Measurements from ENCODE around the gene DPYSL4.

DPYSL4 gene

GRCh38 chr10:132162021-132162531 lies 24.7 kb upstream of the DPYSL4 start:
- H3K27ac ChIP-seq (ENCODE audit: low read depth, low read length), result no peak overlapping the region
- H3K36me3 ChIP-seq (ENCODE audit: control insufficient read depth, insufficient read depth, low read length), result no peaks in the 10 kb centered on the region
- no peaks in the 10 kb centered on the region for H3K27me3 ChIP-seq (ENCODE audit: control insufficient read depth, insufficient read depth, low read length)
- H3K4me3 ChIP-seq (ENCODE audit: low read length), result no peak overlapping the region
- no peak overlapping the region for H3K9ac ChIP-seq (ENCODE audit: low read length)
- H3K4me1 ChIP-seq (ENCODE audit: control insufficient read depth, insufficient read depth, low read length), result no peaks in the 10 kb centered on the region

- no peaks in the 10 kb centered on the region for H3K27me3 ChIP-seq (ENCODE audit: control insufficient read depth, insufficient read depth, low read length)
- H3K27ac ChIP-seq (ENCODE audit: low read depth, low read length), result no peak overlapping the region
- H3K36me3 ChIP-seq (ENCODE audit: control insufficient read depth, insufficient read depth, low read length), result no peaks in the 10 kb centered on the region
- H3K9ac ChIP-seq (ENCODE audit: low read length), result no peak overlapping the region
- H3K4me3 ChIP-seq (ENCODE audit: low read length), result no peak overlapping the region
- no peaks in the 10 kb centered on the region for H3K4me1 ChIP-seq (ENCODE audit: control insufficient read depth, insufficient read depth, low read length)
Measured at GRCh38 chr10:132162590-132163277, 24.0 kb upstream of the DPYSL4 start.

- no peaks in the 10 kb centered on the region for H3K4me1 ChIP-seq (ENCODE audit: control insufficient read depth, insufficient read depth, low read length)
- no peak overlapping the region for H3K27ac ChIP-seq (ENCODE audit: low read depth, low read length)
- no peak overlapping the region for H3K9ac ChIP-seq (ENCODE audit: low read length)
- H3K4me3 ChIP-seq (ENCODE audit: low read length), result no peak overlapping the region
- H3K27me3 ChIP-seq (ENCODE audit: control insufficient read depth, insufficient read depth, low read length), result no peaks in the 10 kb centered on the region
- no peaks in the 10 kb centered on the region for H3K36me3 ChIP-seq (ENCODE audit: control insufficient read depth, insufficient read depth, low read length)
Measured at GRCh38 chr10:132163278-132163765, 23.4 kb upstream of the DPYSL4 start.

GRCh38 chr10:132163826-132164515 lies 22.8 kb upstream of the DPYSL4 start:
- H3K4me1 ChIP-seq (ENCODE audit: control insufficient read depth, insufficient read depth, low read length), result no peaks in the 10 kb centered on the region
- H3K9ac ChIP-seq (ENCODE audit: low read length), result no peak overlapping the region
- H3K27me3 ChIP-seq (ENCODE audit: control insufficient read depth, insufficient read depth, low read length), result no peaks in the 10 kb centered on the region
- no peak overlapping the region for H3K4me3 ChIP-seq (ENCODE audit: low read length)
- no peaks in the 10 kb centered on the region for H3K36me3 ChIP-seq (ENCODE audit: control insufficient read depth, insufficient read depth, low read length)
- no peak overlapping the region for H3K27ac ChIP-seq (ENCODE audit: low read depth, low read length)

GRCh38 chr10:132164761-132165278 lies 21.9 kb upstream of the DPYSL4 start:
- Histone ChIP-seq H3K27ac (ENCODE audit: low read depth, low read length) (no peak overlapping the region), H3K4me1 (ENCODE audit: control insufficient read depth, insufficient read depth, low read length) (no peaks in the 10 kb centered on the region), H3K36me3 (ENCODE audit: control insufficient read depth, insufficient read depth, low read length) (no peaks in the 10 kb centered on the region), H3K27me3 (ENCODE audit: control insufficient read depth, insufficient read depth, low read length) (no peaks in the 10 kb centered on the region), H3K4me3 (ENCODE audit: low read length) (no peak overlapping the region), H3K9ac (ENCODE audit: low read length) (no peak overlapping the region)

- no peak overlapping the region for H3K4me3 ChIP-seq (ENCODE audit: low read length)
- H3K9ac ChIP-seq (ENCODE audit: low read length), result no peak overlapping the region
- H3K27ac ChIP-seq (ENCODE audit: low read depth, low read length), result no peak overlapping the region
- no peaks in the 10 kb centered on the region for H3K36me3 ChIP-seq (ENCODE audit: control insufficient read depth, insufficient read depth, low read length)
- no peaks in the 10 kb centered on the region for H3K4me1 ChIP-seq (ENCODE audit: control insufficient read depth, insufficient read depth, low read length)
- H3K27me3 ChIP-seq (ENCODE audit: control insufficient read depth, insufficient read depth, low read length), result no peaks in the 10 kb centered on the region
Measured at GRCh38 chr10:132165416-132165980, 21.2 kb upstream of the DPYSL4 start.

- H3K4me1 ChIP-seq (ENCODE audit: control insufficient read depth, insufficient read depth, low read length), result no peaks in the 10 kb centered on the region
- no peak overlapping the region for H3K4me3 ChIP-seq (ENCODE audit: low read length)
- no peak overlapping the region for H3K9ac ChIP-seq (ENCODE audit: low read length)
- no peaks in the 10 kb centered on the region for H3K27me3 ChIP-seq (ENCODE audit: control insufficient read depth, insufficient read depth, low read length)
- no peak overlapping the region for H3K27ac ChIP-seq (ENCODE audit: low read depth, low read length)
- no peaks in the 10 kb centered on the region for H3K36me3 ChIP-seq (ENCODE audit: control insufficient read depth, insufficient read depth, low read length)
Measured at GRCh38 chr10:132166216-132166950, 20.4 kb upstream of the DPYSL4 start.

- no peaks in the 10 kb centered on the region for H3K27me3 ChIP-seq (ENCODE audit: control insufficient read depth, insufficient read depth, low read length)
- H3K9ac ChIP-seq (ENCODE audit: low read length), result no peak overlapping the region
- no peak overlapping the region for H3K27ac ChIP-seq (ENCODE audit: low read depth, low read length)
- no peaks in the 10 kb centered on the region for H3K36me3 ChIP-seq (ENCODE audit: control insufficient read depth, insufficient read depth, low read length)
- H3K4me3 ChIP-seq (ENCODE audit: low read length), result no peak overlapping the region
- no peaks in the 10 kb centered on the region for H3K4me1 ChIP-seq (ENCODE audit: control insufficient read depth, insufficient read depth, low read length)
Measured at GRCh38 chr10:132167041-132167674, 19.6 kb upstream of the DPYSL4 start.

GRCh38 chr10:132167976-132168375 lies 18.8 kb upstream of the DPYSL4 start:
- Histone ChIP-seq H3K4me1 (ENCODE audit: control insufficient read depth, insufficient read depth, low read length) (no peaks in the 10 kb centered on the region), H3K9ac (ENCODE audit: low read length) (no peak overlapping the region), H3K36me3 (ENCODE audit: control insufficient read depth, insufficient read depth, low read length) (no peaks in the 10 kb centered on the region), H3K4me3 (ENCODE audit: low read length) (no peak overlapping the region), H3K27ac (ENCODE audit: low read depth, low read length) (no peak overlapping the region), H3K27me3 (ENCODE audit: control insufficient read depth, insufficient read depth, low read length) (no peaks in the 10 kb centered on the region)

GRCh38 chr10:132168571-132169030 lies 18.1 kb upstream of the DPYSL4 start:
- H3K27me3 ChIP-seq (ENCODE audit: control insufficient read depth, insufficient read depth, low read length), result no peaks in the 10 kb centered on the region
- no peak overlapping the region for H3K27ac ChIP-seq (ENCODE audit: low read depth, low read length)
- no peak overlapping the region for H3K4me3 ChIP-seq (ENCODE audit: low read length)
- no peak overlapping the region for H3K9ac ChIP-seq (ENCODE audit: low read length)
- H3K4me1 ChIP-seq (ENCODE audit: control insufficient read depth, insufficient read depth, low read length), result no peaks in the 10 kb centered on the region
- no peaks in the 10 kb centered on the region for H3K36me3 ChIP-seq (ENCODE audit: control insufficient read depth, insufficient read depth, low read length)

- Histone ChIP-seq H3K9ac (ENCODE audit: low read length) (no peak overlapping the region), H3K36me3 (ENCODE audit: control insufficient read depth, insufficient read depth, low read length) (no peaks in the 10 kb centered on the region), H3K27me3 (ENCODE audit: control insufficient read depth, insufficient read depth, low read length) (no peaks in the 10 kb centered on the region), H3K27ac (ENCODE audit: low read depth, low read length) (no peak overlapping the region), H3K4me1 (ENCODE audit: control insufficient read depth, insufficient read depth, low read length) (no peaks in the 10 kb centered on the region), H3K4me3 (ENCODE audit: low read length) (no peak overlapping the region)
Measured at GRCh38 chr10:132169031-132169765, 17.6 kb upstream of the DPYSL4 start.
